Adipocyte (in vitro differentiated cells): ENCODE results near the gene LGI2.

ENCODE experiments used
- DNase-seq: peaks from one replicate; pipeline ENCODE4 v3.0.0-alpha.2; 2015; ENCODE audit warnings: low read depth
- H3K27me3 ChIP-seq: replicated peaks from 2 replicates; pipeline ENCODE4 v1.7.0; 2013; ENCODE audit warnings: mild to moderate bottlenecking, low read length, moderate library complexity; ENCODE audit not compliant: control insufficient read depth, insufficient read depth
- H3K36me3 ChIP-seq: 2 replicates; pipeline ENCODE4 v1.7.0; 2013; ENCODE audit warnings: low read length, mild to moderate bottlenecking, moderate library complexity; ENCODE audit not compliant: control insufficient read depth, insufficient read depth, severe bottlenecking
- H3K4me1 ChIP-seq: 2 replicates; pipeline ENCODE4 v1.7.0; 2013; ENCODE audit warnings: mild to moderate bottlenecking, low read length, moderate library complexity; ENCODE audit not compliant: control insufficient read depth, insufficient read depth
- H3K4me3 ChIP-seq: 2 replicates; pipeline ENCODE4 v1.7.0; 2013; ENCODE audit warnings: mild to moderate bottlenecking, low read length, moderate library complexity
- H3K9ac ChIP-seq: 2 replicates; pipeline ENCODE4 v1.7.0; 2013; ENCODE audit warnings: mild to moderate bottlenecking, low read length, moderate library complexity
- H3K9me3 ChIP-seq: 2 replicates; pipeline ENCODE4 v1.7.0; 2013; ENCODE audit warnings: mild to moderate bottlenecking, low read length, moderate library complexity; ENCODE audit not compliant: control insufficient read depth

The LGI2 gene, protein sequence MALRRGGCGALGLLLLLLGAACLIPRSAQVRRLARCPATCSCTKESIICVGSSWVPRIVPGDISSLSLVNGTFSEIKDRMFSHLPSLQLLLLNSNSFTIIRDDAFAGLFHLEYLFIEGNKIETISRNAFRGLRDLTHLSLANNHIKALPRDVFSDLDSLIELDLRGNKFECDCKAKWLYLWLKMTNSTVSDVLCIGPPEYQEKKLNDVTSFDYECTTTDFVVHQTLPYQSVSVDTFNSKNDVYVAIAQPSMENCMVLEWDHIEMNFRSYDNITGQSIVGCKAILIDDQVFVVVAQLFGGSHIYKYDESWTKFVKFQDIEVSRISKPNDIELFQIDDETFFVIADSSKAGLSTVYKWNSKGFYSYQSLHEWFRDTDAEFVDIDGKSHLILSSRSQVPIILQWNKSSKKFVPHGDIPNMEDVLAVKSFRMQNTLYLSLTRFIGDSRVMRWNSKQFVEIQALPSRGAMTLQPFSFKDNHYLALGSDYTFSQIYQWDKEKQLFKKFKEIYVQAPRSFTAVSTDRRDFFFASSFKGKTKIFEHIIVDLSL

DNA sequence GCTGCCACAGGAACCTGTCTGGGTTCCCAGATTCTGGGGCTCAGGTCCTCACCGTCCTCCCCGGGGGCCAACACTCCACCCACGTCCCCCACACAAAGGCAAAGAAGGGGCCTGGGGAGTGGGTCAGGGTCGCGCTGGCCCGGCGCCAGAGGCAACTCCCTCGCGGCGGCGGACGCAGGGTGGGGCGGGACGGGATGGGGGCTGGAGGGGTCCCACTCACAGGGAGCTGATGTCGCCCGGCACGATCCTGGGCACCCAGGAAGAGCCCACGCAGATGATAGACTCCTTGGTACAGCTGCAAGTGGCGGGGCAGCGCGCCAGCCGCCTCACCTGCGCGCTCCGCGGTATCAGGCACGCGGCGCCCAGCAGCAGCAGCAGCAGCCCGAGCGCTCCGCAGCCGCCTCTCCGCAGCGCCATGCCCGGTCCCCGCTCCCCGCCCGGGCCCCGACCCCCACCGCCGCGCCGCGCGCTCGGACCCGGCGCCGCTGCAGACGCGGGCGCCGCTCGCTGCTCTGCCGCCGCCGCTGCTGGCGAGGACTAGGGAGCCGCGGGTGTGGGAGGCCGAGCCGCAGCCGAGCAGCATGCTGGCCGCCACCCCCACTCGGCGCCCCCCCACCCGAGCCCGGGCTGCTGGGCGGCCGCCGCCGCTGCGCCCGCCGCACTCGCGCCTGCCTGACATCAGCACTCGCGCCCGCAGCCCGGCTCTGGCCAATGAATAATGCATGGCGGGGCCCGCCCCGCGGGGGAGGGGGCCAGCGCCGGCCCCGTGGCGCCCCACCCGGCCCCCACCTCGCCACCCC, at the start of gene LGI2:
TSS of gene LGI2 (minus strand) at position 670 of the 800 bp plus-strand sequence. CDS start at position 417, 253 bp downstream.
- peak; percentile 45 for DNase-seq
- H3K27me3 ChIP-seq: peaks cover 15% of the 10 kb centered on the region
- H3K4me3 ChIP-seq: peak within 1 kb of the TSS; percentile 73
- no peaks in the 10 kb centered on the region for H3K9me3 ChIP-seq
- H3K36me3 ChIP-seq: no peaks in the 10 kb centered on the region
- H3K9ac ChIP-seq: peak within 1 kb of the TSS; percentile 22
- peaks cover 9% of the 10 kb centered on the region for H3K4me1 ChIP-seq

DNA sequence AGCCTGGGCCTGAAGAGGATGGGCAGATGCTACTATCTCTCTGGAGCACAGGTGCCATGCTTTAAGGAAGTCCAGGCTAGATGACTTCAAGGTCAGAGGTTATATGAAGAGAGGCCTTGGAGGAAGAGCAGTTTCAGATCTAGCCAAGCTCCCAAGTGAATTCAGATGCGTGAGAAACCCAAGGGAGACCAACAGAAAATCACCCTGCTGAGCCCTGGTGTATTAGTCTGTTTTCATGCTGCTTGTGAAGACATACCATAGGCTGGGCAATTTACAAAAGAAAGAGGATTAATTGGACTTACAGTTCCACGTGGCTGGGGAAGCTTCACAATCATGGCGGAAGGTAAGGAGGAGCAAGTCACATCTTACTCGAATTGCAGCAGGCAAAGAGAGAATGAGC, 47.8 kb upstream of the LGI2 start:
- Histone ChIP-seq H3K9ac (no peak overlapping the region), H3K36me3 (no peaks in the 10 kb centered on the region), H3K9me3 (peaks cover 10% of the 10 kb centered on the region), H3K4me3 (no peak overlapping the region), H3K27me3 (peaks cover 20% of the 10 kb centered on the region), H3K4me1 (no peaks in the 10 kb centered on the region)
- DNase-seq: no peak

DNA sequence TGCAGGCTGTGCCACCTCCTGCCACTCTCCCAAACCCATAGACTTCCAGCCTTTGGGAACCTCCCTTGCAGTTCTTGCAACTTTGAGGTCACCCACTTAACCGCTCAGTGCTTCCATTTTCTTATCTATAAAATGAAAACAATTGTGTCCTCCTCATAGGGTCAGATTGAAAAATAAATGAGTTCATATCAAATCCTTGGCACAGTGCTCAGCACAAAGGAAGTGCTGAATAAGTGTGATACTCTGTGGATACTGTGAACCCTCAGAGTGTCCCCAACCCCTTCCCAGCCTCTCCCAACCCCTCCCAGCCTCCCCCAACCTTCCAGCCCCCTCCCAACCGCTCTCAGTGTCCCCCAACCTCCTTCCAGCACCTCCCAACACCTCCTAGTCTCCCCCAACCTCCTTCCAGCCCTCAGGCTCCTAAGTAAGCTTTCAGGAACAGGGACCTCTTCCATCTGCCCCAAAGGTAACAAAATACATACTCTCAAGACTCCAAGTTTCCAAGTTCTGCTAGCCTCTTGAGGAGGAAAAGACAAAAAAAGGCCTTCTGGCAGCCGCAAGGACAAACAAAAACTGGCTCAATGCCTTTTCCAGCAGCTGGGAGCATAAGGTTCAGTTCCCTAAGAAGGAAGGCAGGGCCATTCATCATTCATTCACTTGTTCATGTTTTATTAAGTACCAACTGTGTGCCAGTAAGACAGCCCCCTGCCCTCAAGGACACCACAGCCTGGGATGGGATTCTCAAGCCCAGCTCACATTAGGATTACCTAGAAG, 46.1 kb upstream of the LGI2 start:
- Histone ChIP-seq H3K4me1 (no peaks in the 10 kb centered on the region), H3K9me3 (peaks cover 10% of the 10 kb centered on the region), H3K9ac (no peak overlapping the region), H3K27me3 (peaks cover 15% of the 10 kb centered on the region), H3K4me3 (no peak overlapping the region), H3K36me3 (no peaks in the 10 kb centered on the region)
- no peak for DNase-seq

DNA sequence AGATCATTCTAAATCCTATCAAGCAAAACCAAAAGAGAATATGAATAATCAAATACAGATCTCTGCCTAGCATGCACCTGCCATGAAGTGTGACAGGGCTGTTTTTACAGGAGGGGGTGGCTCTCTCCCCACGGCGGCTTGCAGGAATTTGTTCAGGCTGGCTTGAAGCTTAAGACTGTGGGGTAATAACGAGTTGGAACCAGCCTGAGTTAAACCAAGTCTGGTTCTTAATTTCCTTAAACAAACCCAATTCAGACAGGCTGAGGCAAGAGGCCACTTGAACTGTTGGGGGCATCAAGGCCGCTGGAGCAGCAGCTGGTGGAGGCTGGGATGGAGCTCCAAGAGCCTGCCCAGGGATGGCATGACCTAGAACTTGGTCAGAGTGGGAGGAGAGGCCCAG, 45.1 kb upstream of the LGI2 start:
- Histone ChIP-seq H3K9me3 (peaks cover 10% of the 10 kb centered on the region), H3K9ac (no peak overlapping the region), H3K4me1 (no peaks in the 10 kb centered on the region), H3K27me3 (peaks cover 15% of the 10 kb centered on the region), H3K36me3 (no peaks in the 10 kb centered on the region), H3K4me3 (no peak overlapping the region)
- DNase-seq: no peak

DNA sequence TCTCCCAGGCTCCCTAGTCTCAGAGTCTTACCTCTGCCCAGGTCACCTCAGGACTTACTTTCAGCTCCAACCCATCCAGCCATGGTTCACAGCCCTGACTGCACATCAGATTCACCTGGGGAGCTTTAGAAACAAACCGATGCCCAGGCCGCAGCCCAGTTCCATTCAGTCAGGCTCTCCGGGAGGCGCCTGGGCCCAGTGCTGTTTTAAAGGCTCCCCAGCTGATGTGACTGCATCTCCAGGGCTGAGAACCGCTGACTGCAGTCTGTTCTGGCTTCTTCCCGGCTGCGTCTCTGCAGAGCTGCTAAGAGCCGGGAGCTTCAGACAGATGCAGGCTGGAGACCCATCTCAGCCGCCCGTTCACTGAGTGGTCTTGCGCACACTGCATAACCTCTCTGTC, 44.4 kb upstream of the LGI2 start:
- no peak overlapping the region for H3K9ac ChIP-seq
- no peak overlapping the region for H3K4me3 ChIP-seq
- DNase-seq: no peak
- H3K36me3 ChIP-seq: no peaks in the 10 kb centered on the region
- H3K27me3 ChIP-seq: peaks cover 15% of the 10 kb centered on the region
- H3K9me3 ChIP-seq: peaks cover 10% of the 10 kb centered on the region
- H3K4me1 ChIP-seq: no peaks in the 10 kb centered on the region

DNA sequence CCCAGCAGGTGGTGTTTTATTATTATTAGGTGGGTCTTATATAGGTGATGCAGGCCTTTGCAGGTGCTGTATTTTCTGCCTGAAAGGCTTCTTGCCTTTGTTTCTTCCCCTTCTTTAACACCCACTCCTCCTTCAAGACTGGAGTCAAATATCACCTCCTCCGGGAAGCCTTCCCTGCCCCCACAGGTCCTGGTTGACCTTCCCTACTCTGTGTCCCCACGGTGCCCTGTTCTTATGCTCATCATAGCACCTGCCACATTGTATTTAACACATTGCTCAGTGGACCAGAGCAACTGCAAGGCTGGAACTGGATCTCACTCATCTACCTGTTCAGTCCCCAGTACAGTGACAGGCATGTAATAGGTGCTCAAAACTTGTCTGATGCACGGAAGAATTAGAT, 39.8 kb upstream of the LGI2 start:
- peaks cover 5% of the 10 kb centered on the region for H3K27me3 ChIP-seq
- H3K9me3 ChIP-seq: no peaks in the 10 kb centered on the region
- DNase-seq: no peak
- no peaks in the 10 kb centered on the region for H3K36me3 ChIP-seq
- no peaks in the 10 kb centered on the region for H3K4me1 ChIP-seq
- no peak overlapping the region for H3K4me3 ChIP-seq
- no peak overlapping the region for H3K9ac ChIP-seq

DNA sequence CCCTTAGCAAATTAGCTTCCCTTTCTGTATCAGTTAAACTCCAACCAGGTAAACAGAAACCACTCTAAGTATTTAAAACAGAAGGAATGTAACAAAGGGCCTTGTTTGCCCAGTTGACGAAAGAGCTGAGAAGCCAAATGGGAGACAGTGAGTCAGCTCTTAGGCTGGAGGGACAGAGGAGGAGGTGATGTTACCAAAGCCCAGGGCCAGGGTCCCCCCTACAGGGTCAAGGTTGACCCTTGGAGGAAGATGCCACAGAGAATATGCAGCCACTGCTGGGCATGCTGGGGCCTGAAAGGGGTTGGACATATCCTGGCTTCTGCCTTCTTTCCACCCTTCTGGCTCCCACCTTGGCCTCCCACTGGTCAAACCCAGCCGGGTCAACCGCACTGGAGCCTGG, 38.3 kb upstream of the LGI2 start:
- no peaks in the 10 kb centered on the region for H3K27me3 ChIP-seq
- no peak overlapping the region for H3K4me3 ChIP-seq
- no peak for DNase-seq

DNA sequence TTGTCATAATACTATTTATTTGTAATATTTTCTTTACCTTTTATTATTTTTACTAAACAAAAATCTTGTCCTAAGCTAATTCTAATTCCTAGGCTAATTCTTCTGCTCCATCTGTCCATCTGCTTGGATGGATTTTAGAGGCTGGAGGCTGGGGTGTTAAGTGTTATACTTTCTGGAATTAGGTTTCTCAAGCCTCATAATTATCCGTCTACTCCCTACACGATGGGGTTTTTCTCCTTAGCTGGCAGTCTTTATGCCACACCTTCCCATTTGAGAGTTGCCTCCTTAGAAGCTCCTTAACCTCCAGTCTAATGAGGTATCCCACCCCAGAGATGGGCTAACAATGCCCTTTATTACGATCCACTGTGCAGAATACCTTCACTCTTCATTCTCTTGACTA, 37.6 kb upstream of the LGI2 start:
- Histone ChIP-seq H3K9ac (no peak overlapping the region), H3K36me3 (no peaks in the 10 kb centered on the region)

More for the DNA sequence above, 38.3 kb upstream of the LGI2 start:
- no peak overlapping the region for H3K9ac ChIP-seq
- H3K4me1 ChIP-seq: no peaks in the 10 kb centered on the region
- no peaks in the 10 kb centered on the region for H3K9me3 ChIP-seq
- H3K36me3 ChIP-seq: no peaks in the 10 kb centered on the region

DNA sequence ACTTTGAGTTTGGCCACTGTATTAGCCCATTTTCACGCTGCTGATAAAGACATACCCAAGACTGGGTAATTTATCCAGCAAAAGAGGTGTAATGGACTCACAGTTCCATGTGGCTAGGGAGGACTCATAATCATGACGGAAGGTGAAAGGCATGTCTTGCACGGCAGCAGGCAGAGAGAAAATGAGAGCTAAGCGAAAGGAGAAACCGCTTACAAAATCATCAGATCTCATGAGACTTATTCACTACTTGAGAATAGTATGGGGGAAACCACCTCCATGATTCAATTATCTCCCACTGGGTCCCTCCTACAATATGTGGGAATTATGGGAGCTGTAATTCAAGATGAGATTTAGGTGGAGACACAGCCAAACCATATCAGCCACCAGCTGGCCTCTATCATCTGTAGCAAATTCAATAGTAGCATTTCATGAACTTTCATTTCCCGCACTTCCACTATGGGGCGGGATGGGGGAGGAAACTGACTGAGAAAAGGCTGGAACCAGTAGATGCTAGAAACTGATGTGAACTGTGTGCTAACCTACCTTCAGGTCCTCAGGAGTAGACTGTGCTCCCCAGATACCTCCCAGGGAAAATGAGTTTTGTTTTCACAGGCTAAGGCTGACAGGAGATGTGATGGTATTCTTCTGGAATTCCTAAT, 35.3 kb upstream of the LGI2 start:
- Histone ChIP-seq H3K36me3 (no peaks in the 10 kb centered on the region), H3K9me3 (no peaks in the 10 kb centered on the region), H3K27me3 (no peaks in the 10 kb centered on the region), H3K9ac (no peak overlapping the region), H3K4me3 (no peak overlapping the region), H3K4me1 (no peaks in the 10 kb centered on the region)
- no peak for DNase-seq

More for the DNA sequence above, 37.6 kb upstream of the LGI2 start:
- Histone ChIP-seq H3K27me3 (no peaks in the 10 kb centered on the region), H3K4me1 (no peaks in the 10 kb centered on the region), H3K9me3 (no peaks in the 10 kb centered on the region), H3K4me3 (no peak overlapping the region)
- DNase-seq: no peak

DNA sequence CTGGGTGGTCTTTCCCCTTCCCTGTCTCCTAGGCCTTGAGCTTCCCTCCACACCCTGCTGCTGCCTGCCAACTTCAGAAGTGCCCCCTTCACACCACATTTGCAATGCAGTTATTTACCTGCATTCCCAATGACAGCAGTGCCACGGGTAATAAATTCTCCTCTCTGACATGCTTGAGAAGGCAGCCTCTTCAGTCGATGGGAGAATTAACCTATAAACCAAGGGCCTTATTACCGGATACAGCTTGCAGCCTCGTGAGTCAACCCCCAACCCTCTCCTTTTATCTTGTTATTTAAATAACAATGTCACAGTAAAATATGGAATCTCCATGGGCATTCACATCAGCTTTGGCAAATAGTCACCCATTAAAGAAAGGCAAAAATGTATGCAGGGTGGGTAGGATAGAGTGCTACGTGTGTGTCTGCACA, 34.7 kb upstream of the LGI2 start:
- Histone ChIP-seq H3K4me3 (no peak overlapping the region), H3K9ac (no peak overlapping the region), H3K36me3 (no peaks in the 10 kb centered on the region), H3K9me3 (no peaks in the 10 kb centered on the region), H3K4me1 (no peaks in the 10 kb centered on the region), H3K27me3 (no peaks in the 10 kb centered on the region)
- no peak for DNase-seq
